GM21717 (cell line): ENCODE measurements around the gene CLSTN1.

ENCODE experiments used
- ATAC-seq: cut with Tn5 transposase; IDR thresholded peaks from one replicate; pipeline ENCODE4 v1.9.1; 2021; ENCODE audit warnings: mild to moderate bottlenecking, moderate library complexity; ENCODE audit not compliant: unreplicated experiment

CLSTN1 gene

GRCh38 chr1:9732123-9732971, 91.4 kb downstream of the CLSTN1 start:
- no peak for ATAC-seq

GRCh38 chr1:9731561-9731960, 92.2 kb downstream of the CLSTN1 start:
- no peak for ATAC-seq

- no peak for ATAC-seq
These were observed 92.7 kb downstream of the CLSTN1 start for GRCh38 chr1:9731051-9731537.

GRCh38 chr1:9730096-9730901, 93.5 kb downstream of the CLSTN1 start:
- no peak for ATAC-seq

- ATAC-seq = no peak
These were observed 94.2 kb downstream of the CLSTN1 start for GRCh38 chr1:9729523-9729922.

GRCh38 chr1:9728451-9729295, 95.1 kb downstream of the CLSTN1 start:
- no peak for ATAC-seq

GRCh38 chr1:9726905-9727595, 96.7 kb downstream of the CLSTN1 start:
- ATAC-seq = no peak

GRCh38 chr1:9726406-9726805, 97.4 kb downstream of the CLSTN1 start:
- no peak for ATAC-seq

- ATAC-seq = no peak
These were observed 98.9 kb downstream of the CLSTN1 start for GRCh38 chr1:9724706-9725476.

- no peak for ATAC-seq
These were observed 99.8 kb downstream of the CLSTN1 start for GRCh38 chr1:9723926-9724325.

GRCh38 chr1:9723068-9723805, 100.5 kb downstream of the CLSTN1 start:
- no peak for ATAC-seq

- ATAC-seq = no peak
These were observed 101.4 kb downstream of the CLSTN1 start for GRCh38 chr1:9722378-9722749.

- ATAC-seq = no peak
These were observed 102.0 kb downstream of the CLSTN1 start for GRCh38 chr1:9721606-9722377.

GRCh38 chr1:9720785-9721605, 102.8 kb downstream of the CLSTN1 start:
- no peak for ATAC-seq

GRCh38 chr1:9719978-9720722, 103.6 kb downstream of the CLSTN1 start:
- ATAC-seq = no peak

GRCh38 chr1:9718006-9718680, 105.6 kb downstream of the CLSTN1 start:
- no peak for ATAC-seq
